Regular cardiac myocyte (primary cell): ENCODE data around the gene NEK2. TPM values are rescaled to one million over a fixed set of nuclear protein-coding genes. Genes with fewer than 3 reads are reported as not detected.

Experiments used
- total RNA-seq: library from RNA; depleted of rRNA; stranded (reverse); fragments of >200 nt; gene quantifications from 2 replicates; pipeline ENCODE4 v1.2.3, GENCODE V29; 2014

NEK2 gene
- 6.8 and 43.3 TPM in 2 replicates for total RNA-seq

GRCh38 chr1:211675230-211676105, at the start of gene NEK2:
Gene NEK2 (minus strand): TSS chr1:211675621. CDS start chr1:211675479, 142 bp downstream.

Other genes with a start within 250 kb of the NEK2 start
- not detected in 2 replicates for gene RD3, start 183.5 kb downstream of the NEK2 start, total RNA-seq
- gene SLC30A1, start 96.5 kb downstream of the NEK2 start, total RNA-seq, result 17.6 and 23.4 TPM in 2 replicates
- gene LPGAT1, start 155.1 kb upstream of the NEK2 start, total RNA-seq, result 57.5 and 57.7 TPM in 2 replicates